Ovary (tissue), 9 donors: ENCODE measurements around the gene HGS. TPM values are rescaled to one million over a fixed set of nuclear protein-coding genes. Genes with fewer than 3 reads are reported as not detected.

Source experiments
- DNase-seq, 5 donors: peaks; one replicate each; pipeline ENCODE4 v3.0.0-alpha.2; 2019 to 2020
- H3K27ac ChIP-seq, 2 donors: fragments of 200-600 bp; one replicate each; pipeline versions ENCODE4 v1.5.1 to v1.8.0; 2019 to 2022
- H3K27me3 ChIP-seq: fragments of 200-600 bp; one replicate; pipeline ENCODE4 v1.8.0; 2022
- H3K36me3 ChIP-seq: fragments of 200-600 bp; sonication (generic); one replicate; pipeline ENCODE4 v1.5.1; 2019
- H3K4me1 ChIP-seq: one replicate; pipeline ENCODE4 v1.8.1; 2013; ENCODE audit warnings: mild to moderate bottlenecking, moderate library complexity; ENCODE audit not compliant: insufficient read depth
- H3K4me3 ChIP-seq: fragments of 200-600 bp; sonication (generic); one replicate; pipeline ENCODE4 v1.5.1; 2017
- H3K9me3 ChIP-seq, 2 donors: fragments of 200-600 bp in 1 of 2; sonication (generic) in 1 of 2; one replicate each; pipeline versions ENCODE4 v1.5.1 to v1.8.1; 2013 to 2019; ENCODE audit warnings: mild to moderate bottlenecking in 1 of 2, moderate library complexity in 1 of 2
- CTCF ChIP-seq, 3 donors: fragments of 450-650 bp in 2 of 3; fragments of 200-600 bp in 1 of 3; IDR thresholded peaks; one replicate each; pipeline versions ENCODE4 v1.5.1 to v1.8.0; 2016 to 2022; ENCODE audit warnings: antibody characterized with exemption in 3 of 3, mild to moderate bottlenecking in 1 of 3
- EP300 ChIP-seq: sonication (generic); formaldehyde crosslinking; IDR thresholded peaks from one replicate; pipeline ENCODE4 v1.6.1; 2017; ENCODE audit warnings: antibody characterized with exemption
- POLR2A ChIP-seq: fragments of 450-650 bp; IDR thresholded peaks from one replicate; pipeline ENCODE4 v1.6.1; 2017; ENCODE audit warnings: antibody characterized with exemption, mild to moderate bottlenecking, moderate library complexity
- WGBS, 3 donors: extraction: QIAGEN DNeasy Blood & Tissue Kit in 1 of 3; methylation state at CpG; one replicate each; pipeline versions ENCODE4 v1.1.5 to v1.1.7; 2013 to 2017; 5-methylcytosine and 5-hydroxymethylcytosine counted together
- intact Hi-C, 4 donors: fragments of 100-400 bp; cut with DNase I; formaldehyde crosslinking; loops; one replicate each; pipeline versions ENCODE4 v1.11.0 to v1.15.1; 2022 to 2023
- polyA plus RNA-seq, 2 donors: library from polyadenylated mRNA; stranded (reverse); fragments of 200-250 nt in 1 of 2; fragments of 350-450 nt in 1 of 2; fragmentation: Illumina TruSeq in 1 of 2; extraction: RNeasy Lipid Tissue Mini Kit (QIAGEN cat#74804) in 1 of 2; gene quantifications; one replicate each; pipeline ENCODE4 v1.2.3, GENCODE V29; 2013 to 2014
- total RNA-seq, 7 donors: library from RNA; depleted of rRNA in 2 of 7; stranded (reverse); fragments of >200 nt in 2 of 7; fragmentation: NEBNext Ultra II Directional in 3 of 7; extraction: Animal tissue kit (Norgen Biotek cat#: 25700) in 3 of 7; gene quantifications; one replicate each; pipeline versions ENCODE4 v1.1.0 to v1.2.4, GENCODE V29; 2016 to 2023
- donor health status: DM: no; HTN: no; CAD: no; lungs with moderate emphysema.
- donor health status: DM: no; HTN: no; CAD: no.
- donor health status: Bipolar disorder and iron deficiency.
- donor health status: DM: yes; HTN: yes; CAD: no.
- donor health status: DM: no; HTN: no; CAD: no.
- donor health status: DM: yes; HTN: yes; CAD: no.

Gene HGS
- total and polyA plus RNA-seq, 9 donors = 39.1 to 91.5 (median 73.4) TPM

- no peaks in the 10 kb centered on the region for H3K36me3 ChIP-seq
- H3K27me3 ChIP-seq = no peaks in the 10 kb centered on the region
- H3K4me1 ChIP-seq = peaks cover 9% of the 10 kb centered on the region
- WGBS, 3 donors = 85 to 90% (median 87%) methylated on average over 54 of the region's 54 CpGs
- H3K27ac ChIP-seq = no peak overlapping the region
- DNase-seq = peak in 2 of 5 donors; percentile 24 to 26
- no peak for TF ChIP-seq EP300
- no peak for TF ChIP-seq POLR2A
- TF ChIP-seq CTCF (IDR thresholded peaks at IDR 0.05) = no peak
- no peaks in the 10 kb centered on the region for H3K9me3 ChIP-seq
- no peak overlapping the region for H3K4me3 ChIP-seq
- intact Hi-C loops = no loop called here
These were observed 23.2 kb downstream of the HGS start for GRCh38 chr17:81706757-81707624.

- TF ChIP-seq EP300 (no peak), POLR2A (no peak), CTCF (IDR thresholded peaks at IDR 0.05) (no peak)
- WGBS, 3 donors = 69 to 71% (median 69%) methylated on average over 18 to 25 of the region's 25 CpGs
- intact Hi-C loops = no loop called here
These were observed 24.2 kb downstream of the HGS start for GRCh38 chr17:81707725-81708646.

GRCh38 chr17:81708739-81709185 lies 25.0 kb downstream of the HGS start:
- TF ChIP-seq CTCF (IDR thresholded peaks at IDR 0.05) = no peak
- TF ChIP-seq POLR2A = no peak
- no peak for TF ChIP-seq EP300
- Histone ChIP-seq H3K36me3 (no peaks in the 10 kb centered on the region), H3K9me3 (no peaks in the 10 kb centered on the region), H3K27ac (no peak overlapping the region), H3K4me3 (no peak overlapping the region), H3K27me3 (no peaks in the 10 kb centered on the region), H3K4me1 (peaks cover 18% of the 10 kb centered on the region)
- peak in 1 of 5 donors; percentile 21 for DNase-seq
- intact Hi-C loops = no loop called here
- 71 to 77% (median 76%) methylated on average over 16 to 17 of the region's 17 CpGs for WGBS, 3 donors

More at GRCh38 chr17:81707725-81708646, 24.2 kb downstream of the HGS start:
- Histone ChIP-seq H3K4me3 (no peak overlapping the region), H3K27ac (no peak overlapping the region), H3K27me3 (no peaks in the 10 kb centered on the region), H3K4me1 (peaks cover 14% of the 10 kb centered on the region), H3K36me3 (no peaks in the 10 kb centered on the region), H3K9me3 (no peaks in the 10 kb centered on the region)
- peak in 1 of 5 donors; percentile 24 for DNase-seq

GRCh38 chr17:81710514-81711308 lies 26.9 kb downstream of the HGS start:
- Histone ChIP-seq H3K9me3 (no peaks in the 10 kb centered on the region), H3K4me3 (no peak overlapping the region), H3K27me3 (no peaks in the 10 kb centered on the region), H3K4me1 (peaks cover 18% of the 10 kb centered on the region), H3K27ac (no peak overlapping the region), H3K36me3 (no peaks in the 10 kb centered on the region)
- no peak for TF ChIP-seq EP300
- no peak for TF ChIP-seq CTCF (IDR thresholded peaks at IDR 0.05)
- WGBS, 3 donors = 8 to 12% (median 10%) methylated on average over 26 to 29 of the region's 29 CpGs
- intact Hi-C loops = no loop called here
- peak in 2 of 5 donors; percentile 30 to 33 for DNase-seq
